Chondrocyte (in vitro differentiated cells): ENCODE data around the gene DENND4B. TPM values are rescaled to one million over a fixed set of nuclear protein-coding genes. Genes with fewer than 3 reads are reported as not detected.
"Not testable (repeated sequence)": the region's sequence is repeated elsewhere in the genome, so short reads cannot be mapped to it uniquely, and the experiment has no call there.

Source experiments
- DNase-seq: peaks from one replicate; pipeline ENCODE4 v3.0.0; 2021; ENCODE audit warnings: mixed read lengths, low spot score
- H3K27ac Mint-ChIP-seq: one replicate; pipeline ENCODE4 v1.8.0; 2021; ENCODE audit warnings: mild to moderate bottlenecking, moderate library complexity, mixed read lengths; ENCODE audit not compliant: unreplicated experiment
- H3K27me3 Mint-ChIP-seq: 2 replicates; pipeline ENCODE4 v1.8.0; 2021; ENCODE audit warnings: low read depth, mixed read lengths
- H3K36me3 Mint-ChIP-seq: 2 replicates; pipeline ENCODE4 v1.8.0; 2021; ENCODE audit warnings: low read depth, mixed read lengths
- H3K4me1 Mint-ChIP-seq: 2 replicates; pipeline ENCODE4 v1.8.0; 2021; ENCODE audit warnings: low read depth, mild to moderate bottlenecking, mixed read lengths
- H3K4me3 Mint-ChIP-seq: one replicate; pipeline ENCODE4 v1.8.0; 2021; ENCODE audit warnings: mild to moderate bottlenecking, moderate library complexity, mixed read lengths; ENCODE audit not compliant: unreplicated experiment
- H3K9me3 Mint-ChIP-seq: 2 replicates; pipeline ENCODE4 v1.8.0; 2021; ENCODE audit warnings: low read depth, mixed read lengths
- total RNA-seq: library from RNA; stranded (reverse); gene quantifications from 3 replicates; pipeline ENCODE4 v1.2.1, GENCODE V29; 2021
- TF ChIP-seq, protein P1 (sequence below): fragments of 200-600 bp; sonication (generic); IDR thresholded peaks from 2 replicates; pipeline ENCODE4 v1.5.0; 2021; ENCODE audit warnings: antibody characterized with exemption, mild to moderate bottlenecking, moderate library complexity

Gene DENND4B
- total RNA-seq, 1 donor from 2014 or later: 36.7 TPM

DNA sequence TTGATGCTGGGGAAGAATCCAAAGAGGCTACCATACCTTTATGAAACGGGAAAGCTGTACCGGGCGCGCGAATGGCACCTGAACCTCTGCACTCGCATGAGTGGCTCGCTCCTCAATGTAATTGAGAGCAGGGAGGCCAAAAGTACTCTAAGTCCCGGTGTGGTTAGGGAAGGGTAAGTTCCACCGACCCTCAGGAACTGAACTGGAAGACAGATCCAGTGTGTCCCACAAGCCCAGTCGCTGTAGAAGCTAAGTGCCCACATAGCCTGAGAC lies 24.8 kb downstream of the DENND4B start:
- Mint-ChIP-seq H3K4me1 (peaks cover 43% of the 10 kb centered on the region), H3K27ac (peak overlapping the region; percentile 92), H3K27me3 (no peaks in the 10 kb centered on the region), H3K36me3 (no peaks in the 10 kb centered on the region), H3K4me3 (peak overlapping the region; percentile 94), H3K9me3 (no peaks in the 10 kb centered on the region)
- no peak for DNase-seq
- TF ChIP-seq, protein P1, sequence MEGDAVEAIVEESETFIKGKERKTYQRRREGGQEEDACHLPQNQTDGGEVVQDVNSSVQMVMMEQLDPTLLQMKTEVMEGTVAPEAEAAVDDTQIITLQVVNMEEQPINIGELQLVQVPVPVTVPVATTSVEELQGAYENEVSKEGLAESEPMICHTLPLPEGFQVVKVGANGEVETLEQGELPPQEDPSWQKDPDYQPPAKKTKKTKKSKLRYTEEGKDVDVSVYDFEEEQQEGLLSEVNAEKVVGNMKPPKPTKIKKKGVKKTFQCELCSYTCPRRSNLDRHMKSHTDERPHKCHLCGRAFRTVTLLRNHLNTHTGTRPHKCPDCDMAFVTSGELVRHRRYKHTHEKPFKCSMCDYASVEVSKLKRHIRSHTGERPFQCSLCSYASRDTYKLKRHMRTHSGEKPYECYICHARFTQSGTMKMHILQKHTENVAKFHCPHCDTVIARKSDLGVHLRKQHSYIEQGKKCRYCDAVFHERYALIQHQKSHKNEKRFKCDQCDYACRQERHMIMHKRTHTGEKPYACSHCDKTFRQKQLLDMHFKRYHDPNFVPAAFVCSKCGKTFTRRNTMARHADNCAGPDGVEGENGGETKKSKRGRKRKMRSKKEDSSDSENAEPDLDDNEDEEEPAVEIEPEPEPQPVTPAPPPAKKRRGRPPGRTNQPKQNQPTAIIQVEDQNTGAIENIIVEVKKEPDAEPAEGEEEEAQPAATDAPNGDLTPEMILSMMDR: no peak

DNA sequence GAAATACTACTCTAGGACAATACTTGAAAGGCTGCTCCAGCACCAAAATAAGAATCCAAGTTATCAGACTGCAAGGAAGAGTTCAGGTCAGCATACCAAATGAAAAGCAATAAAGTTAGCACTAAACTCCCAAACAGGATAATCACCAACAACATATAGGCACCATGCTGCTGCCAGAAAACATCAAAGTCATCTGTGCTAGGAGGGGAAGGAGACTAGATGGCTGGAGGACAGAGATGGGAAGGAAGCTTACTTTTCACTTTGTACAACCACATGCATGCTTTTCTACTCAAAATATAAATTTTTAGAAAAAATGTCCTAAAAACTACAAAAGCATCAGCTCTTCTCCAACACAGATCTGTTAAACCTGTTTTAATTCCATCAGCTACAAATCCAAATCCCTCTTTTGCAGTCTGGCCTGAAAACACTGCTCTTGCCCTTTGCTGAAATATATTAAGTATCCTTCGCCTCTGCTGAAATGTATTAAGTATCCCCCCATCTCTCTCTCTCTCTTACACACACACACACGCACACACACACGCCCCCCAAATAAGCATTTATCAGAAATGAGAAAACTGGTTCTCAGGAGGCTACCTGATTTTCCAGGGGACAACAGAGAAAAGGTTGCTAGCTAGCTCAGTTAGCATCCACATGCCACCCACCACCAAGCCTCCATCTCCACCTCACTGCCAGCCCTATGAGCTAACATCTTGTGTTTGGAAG lies 25.3 kb downstream of the DENND4B start:
- H3K36me3 Mint-ChIP-seq: no peaks in the 10 kb centered on the region

DNA sequence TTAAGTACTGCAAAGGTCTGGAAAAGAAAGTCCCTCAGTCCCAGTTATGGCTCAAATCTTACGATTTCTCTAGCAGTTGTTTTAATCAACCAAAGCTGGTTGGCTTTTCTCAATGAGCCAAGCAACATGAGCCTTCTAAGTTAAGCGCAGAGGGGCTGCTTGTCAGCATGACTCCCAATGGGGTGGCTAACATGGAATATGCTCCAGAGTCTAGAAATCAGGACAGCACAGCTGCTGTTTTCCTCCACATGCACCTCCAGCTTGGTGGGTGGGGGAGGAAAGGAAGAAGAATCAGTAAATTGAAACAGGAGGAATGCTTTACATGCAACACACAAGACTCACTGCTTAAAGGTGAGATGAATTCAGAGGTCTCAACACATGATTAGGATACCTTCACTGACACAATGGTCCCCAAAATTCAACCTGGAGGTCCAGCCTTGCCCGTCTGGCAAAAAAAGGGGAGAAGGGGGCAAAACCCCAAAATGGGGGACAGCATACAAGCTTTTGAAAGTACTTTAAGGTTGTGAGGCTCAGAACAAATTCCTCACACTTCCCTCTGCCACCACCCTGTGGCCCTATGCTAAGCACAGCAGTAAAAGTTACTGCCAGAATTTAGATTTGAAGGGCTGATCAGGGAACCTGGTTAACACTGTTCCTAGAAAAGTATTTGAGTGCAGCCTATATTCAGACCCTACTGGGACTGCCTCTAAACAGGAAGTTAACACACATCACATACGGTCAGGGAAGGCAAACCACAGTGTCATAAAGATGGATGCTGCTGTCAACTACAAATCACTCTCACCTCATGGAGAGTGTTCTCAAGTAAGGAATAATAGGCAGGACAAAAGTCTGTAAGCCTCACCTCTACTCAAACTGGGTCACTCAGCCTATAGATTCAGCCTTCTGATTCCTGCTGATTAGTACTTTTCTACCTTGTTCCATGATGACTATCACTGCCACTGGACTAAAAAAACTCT lies 26.4 kb downstream of the DENND4B start:
- peak overlapping the region; percentile 79 for H3K27ac Mint-ChIP-seq
- no peaks in the 10 kb centered on the region for H3K27me3 Mint-ChIP-seq
- no peaks in the 10 kb centered on the region for H3K9me3 Mint-ChIP-seq
- no peak for DNase-seq
- peaks cover 43% of the 10 kb centered on the region for H3K4me1 Mint-ChIP-seq
- TF ChIP-seq, protein P1: peak; percentile 71
- H3K36me3 Mint-ChIP-seq: no peaks in the 10 kb centered on the region
- peak overlapping the region; percentile 94 for H3K4me3 Mint-ChIP-seq

More for the DNA sequence above, 25.3 kb downstream of the DENND4B start:
- Mint-ChIP-seq H3K4me3 (peak overlapping the region; percentile 94), H3K27ac (peak overlapping the region; percentile 92), H3K27me3 (no peaks in the 10 kb centered on the region), H3K9me3 (no peaks in the 10 kb centered on the region), H3K4me1 (peaks cover 43% of the 10 kb centered on the region)
- TF ChIP-seq, protein P1: no peak
- DNase-seq: no peak

DNA sequence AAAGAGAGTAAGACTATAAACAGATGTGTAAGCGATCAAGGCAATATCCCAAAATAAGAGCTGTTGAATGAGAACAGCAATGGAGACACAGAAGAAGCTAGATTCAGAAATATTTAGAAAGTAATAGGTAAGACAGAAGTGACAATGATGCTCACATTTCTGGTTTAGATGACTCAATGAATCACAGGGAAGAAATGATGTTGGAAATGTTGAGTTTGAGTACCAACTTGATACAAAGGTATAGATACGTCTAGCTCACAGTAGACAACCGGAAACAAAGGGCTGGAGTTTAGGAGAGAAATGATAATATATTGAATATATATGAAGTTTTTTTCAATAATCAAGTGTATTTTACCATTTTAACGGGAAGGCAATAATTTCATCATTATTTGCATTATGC lies 30.2 kb downstream of the DENND4B start:
- Mint-ChIP-seq H3K4me1 (peaks cover 35% of the 10 kb centered on the region), H3K36me3 (no peaks in the 10 kb centered on the region), H3K27ac (no peak overlapping the region), H3K9me3 (no peaks in the 10 kb centered on the region), H3K27me3 (no peaks in the 10 kb centered on the region), H3K4me3 (no peak overlapping the region)
- TF ChIP-seq, protein P1: no peak
- no peak for DNase-seq

DNA sequence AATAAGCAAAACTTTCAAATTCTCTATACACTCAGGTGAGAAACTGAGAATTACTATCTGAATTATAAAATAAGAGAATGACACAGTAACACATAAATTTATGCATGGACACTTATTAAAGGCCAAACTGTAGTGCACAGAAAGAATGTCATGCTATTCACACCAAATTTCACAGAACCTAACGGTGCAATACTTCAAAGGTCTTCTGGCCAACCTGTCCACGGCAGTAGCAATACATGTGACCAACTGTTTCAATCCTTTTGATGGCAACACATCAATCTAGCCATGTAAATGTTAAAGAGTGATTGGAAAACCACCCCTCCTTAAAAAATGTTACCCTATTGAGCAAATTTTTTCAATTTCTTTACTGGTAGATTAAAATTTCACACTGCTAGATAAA lies 34.2 kb downstream of the DENND4B start:
- no peaks in the 10 kb centered on the region for H3K9me3 Mint-ChIP-seq
- TF ChIP-seq, protein P1: no peak
- no peak for DNase-seq
- H3K36me3 Mint-ChIP-seq: peaks cover under 1% of the 10 kb centered on the region
- no peak overlapping the region for H3K4me3 Mint-ChIP-seq
- no peak overlapping the region for H3K27ac Mint-ChIP-seq
- H3K27me3 Mint-ChIP-seq: no peaks in the 10 kb centered on the region
- peaks cover 6% of the 10 kb centered on the region for H3K4me1 Mint-ChIP-seq

DNA sequence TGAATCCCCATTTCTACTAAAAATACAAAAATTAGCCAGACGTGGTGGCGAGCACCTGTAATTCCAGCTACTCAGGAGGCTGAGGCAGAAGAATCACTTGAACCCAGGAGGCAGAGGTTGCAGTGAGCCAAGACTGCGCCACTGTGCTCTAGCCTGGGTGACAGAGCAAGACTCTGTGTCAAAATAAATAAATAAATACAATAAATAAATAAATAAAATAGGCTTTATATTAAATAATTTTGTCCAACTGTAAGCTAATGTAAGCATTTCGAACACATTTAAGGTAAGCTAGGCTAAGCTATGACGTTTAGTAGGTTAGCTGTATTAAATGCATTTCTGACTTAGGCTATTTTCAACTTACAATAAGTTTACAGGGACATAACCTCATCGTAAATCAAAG lies 36.0 kb downstream of the DENND4B start:
- H3K4me1 Mint-ChIP-seq: peaks cover 15% of the 10 kb centered on the region
- H3K27me3 Mint-ChIP-seq, H3K4me3 Mint-ChIP-seq, DNase-seq, H3K27ac Mint-ChIP-seq, H3K9me3 Mint-ChIP-seq, H3K36me3 Mint-ChIP-seq: not testable (repeated sequence)
